ENCODE data around the gene AGMO. TPM values are rescaled to one million over a fixed set of nuclear protein-coding genes. Genes with fewer than 3 reads are reported as not detected.
"Not testable (repeated sequence)": the region's sequence is repeated elsewhere in the genome, so short reads cannot be mapped to it uniquely, and the experiment has no call there.

Gene AGMO
- total RNA-seq, 1 donor from 2014 or later = 1.2 TPM

- H3K27ac Mint-ChIP-seq (ENCODE audit: unreplicated experiment) = no peak overlapping the region
Measured at GRCh38 chr7:15554744-15555143, 7.1 kb downstream of the AGMO start.

DNA sequence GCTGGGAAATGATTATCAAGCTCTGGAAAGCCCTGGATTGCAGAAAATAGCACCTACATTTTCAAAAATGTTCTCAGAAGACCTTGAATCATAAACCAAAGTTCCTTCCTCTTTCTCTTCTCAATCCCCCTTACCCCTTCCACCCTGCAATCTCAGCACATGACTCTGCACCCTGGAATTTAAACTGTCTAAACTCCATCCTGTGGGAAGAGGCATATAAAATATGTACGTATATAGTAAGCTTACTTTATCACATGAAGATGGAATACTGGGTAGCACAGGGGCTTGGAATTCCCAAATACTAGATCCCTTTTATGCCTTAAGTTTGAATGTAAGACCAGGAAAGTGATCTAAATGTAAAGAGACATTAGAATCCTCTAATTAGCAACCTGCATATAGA lies 7.7 kb downstream of the AGMO start:
- Mint-ChIP-seq H3K27me3 (ENCODE audit: unreplicated experiment) (no peaks in the 10 kb centered on the region), H3K4me3 (ENCODE audit: unreplicated experiment) (no peak overlapping the region), H3K27ac (ENCODE audit: unreplicated experiment) (no peak overlapping the region), H3K9me3 (ENCODE audit: unreplicated experiment) (no peaks in the 10 kb centered on the region), H3K4me1 (ENCODE audit: low read depth, unreplicated experiment) (peaks cover 15% of the 10 kb centered on the region), H3K36me3 (ENCODE audit: unreplicated experiment) (no peaks in the 10 kb centered on the region)
- no peak for DNase-seq
- TF ChIP-seq, protein P1, sequence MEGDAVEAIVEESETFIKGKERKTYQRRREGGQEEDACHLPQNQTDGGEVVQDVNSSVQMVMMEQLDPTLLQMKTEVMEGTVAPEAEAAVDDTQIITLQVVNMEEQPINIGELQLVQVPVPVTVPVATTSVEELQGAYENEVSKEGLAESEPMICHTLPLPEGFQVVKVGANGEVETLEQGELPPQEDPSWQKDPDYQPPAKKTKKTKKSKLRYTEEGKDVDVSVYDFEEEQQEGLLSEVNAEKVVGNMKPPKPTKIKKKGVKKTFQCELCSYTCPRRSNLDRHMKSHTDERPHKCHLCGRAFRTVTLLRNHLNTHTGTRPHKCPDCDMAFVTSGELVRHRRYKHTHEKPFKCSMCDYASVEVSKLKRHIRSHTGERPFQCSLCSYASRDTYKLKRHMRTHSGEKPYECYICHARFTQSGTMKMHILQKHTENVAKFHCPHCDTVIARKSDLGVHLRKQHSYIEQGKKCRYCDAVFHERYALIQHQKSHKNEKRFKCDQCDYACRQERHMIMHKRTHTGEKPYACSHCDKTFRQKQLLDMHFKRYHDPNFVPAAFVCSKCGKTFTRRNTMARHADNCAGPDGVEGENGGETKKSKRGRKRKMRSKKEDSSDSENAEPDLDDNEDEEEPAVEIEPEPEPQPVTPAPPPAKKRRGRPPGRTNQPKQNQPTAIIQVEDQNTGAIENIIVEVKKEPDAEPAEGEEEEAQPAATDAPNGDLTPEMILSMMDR (IDR thresholded peaks at IDR 0.05; ENCODE audit: partially characterized antibody, unreplicated experiment) = no peak

More at GRCh38 chr7:15554744-15555143, 7.1 kb downstream of the AGMO start:
- Mint-ChIP-seq H3K4me3 (ENCODE audit: unreplicated experiment) (no peak overlapping the region), H3K4me1 (ENCODE audit: low read depth, unreplicated experiment) (peaks cover 15% of the 10 kb centered on the region), H3K9me3 (ENCODE audit: unreplicated experiment) (no peaks in the 10 kb centered on the region), H3K36me3 (ENCODE audit: unreplicated experiment) (no peaks in the 10 kb centered on the region), H3K27me3 (ENCODE audit: unreplicated experiment) (no peaks in the 10 kb centered on the region)
- no peak for DNase-seq
- TF ChIP-seq, protein P1 (IDR thresholded peaks at IDR 0.05; ENCODE audit: partially characterized antibody, unreplicated experiment) = no peak

GRCh38 chr7:15547320-15547719 lies 14.5 kb downstream of the AGMO start:
- H3K4me1 Mint-ChIP-seq (ENCODE audit: low read depth, unreplicated experiment); H3K36me3 Mint-ChIP-seq (ENCODE audit: unreplicated experiment); H3K9me3 Mint-ChIP-seq (ENCODE audit: unreplicated experiment); DNase-seq; H3K27me3 Mint-ChIP-seq (ENCODE audit: unreplicated experiment): not testable (repeated sequence)
- H3K27ac Mint-ChIP-seq (ENCODE audit: unreplicated experiment) = peak overlapping the region; percentile 60
- H3K4me3 Mint-ChIP-seq (ENCODE audit: unreplicated experiment) = peak overlapping the region; percentile 54

DNA sequence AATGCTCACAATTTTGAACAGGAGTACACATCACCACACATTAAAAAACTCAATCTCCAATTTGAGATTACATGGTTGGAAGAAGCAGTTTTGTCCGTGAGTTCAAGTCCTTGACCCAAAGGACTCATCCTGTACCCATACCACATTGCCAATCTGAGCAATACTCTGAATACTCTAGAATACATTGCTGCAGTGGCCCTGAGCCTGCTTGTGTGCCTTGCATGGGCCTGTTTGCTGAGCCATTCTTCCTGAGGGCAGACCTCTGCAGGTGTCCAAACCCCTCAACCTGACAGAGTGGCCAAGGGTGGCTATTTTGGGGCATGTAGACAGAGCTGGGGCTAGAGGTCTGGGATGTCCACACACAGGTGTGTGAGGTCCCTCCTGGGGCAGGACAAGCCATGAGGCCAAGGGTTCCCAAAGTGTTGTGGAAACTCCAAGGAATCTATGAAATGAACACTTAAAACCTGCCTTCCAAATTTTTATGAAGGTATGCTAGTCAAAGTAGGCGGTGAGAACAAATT lies 15.5 kb downstream of the AGMO start:
- H3K27me3 Mint-ChIP-seq (ENCODE audit: unreplicated experiment) = no peaks in the 10 kb centered on the region
- H3K36me3 Mint-ChIP-seq (ENCODE audit: unreplicated experiment) = peaks cover 5% of the 10 kb centered on the region
- no peaks in the 10 kb centered on the region for H3K4me1 Mint-ChIP-seq (ENCODE audit: low read depth, unreplicated experiment)
- peaks cover 2% of the 10 kb centered on the region for H3K9me3 Mint-ChIP-seq (ENCODE audit: unreplicated experiment)
- H3K27ac Mint-ChIP-seq (ENCODE audit: unreplicated experiment) = no peak overlapping the region
- H3K4me3 Mint-ChIP-seq (ENCODE audit: unreplicated experiment) = no peak overlapping the region
- TF ChIP-seq, protein P1 (IDR thresholded peaks at IDR 0.05; ENCODE audit: partially characterized antibody, unreplicated experiment) = no peak
- no peak for DNase-seq

GRCh38 chr7:15544050-15544449 lies 17.8 kb downstream of the AGMO start:
- H3K36me3 Mint-ChIP-seq (ENCODE audit: unreplicated experiment) = peaks cover 5% of the 10 kb centered on the region
- DNase-seq = no peak
- TF ChIP-seq, protein P1 (IDR thresholded peaks at IDR 0.05; ENCODE audit: partially characterized antibody, unreplicated experiment) = no peak
- no peaks in the 10 kb centered on the region for H3K27me3 Mint-ChIP-seq (ENCODE audit: unreplicated experiment)
- H3K4me1 Mint-ChIP-seq (ENCODE audit: low read depth, unreplicated experiment) = no peaks in the 10 kb centered on the region
- no peak overlapping the region for H3K27ac Mint-ChIP-seq (ENCODE audit: unreplicated experiment)
- H3K4me3 Mint-ChIP-seq (ENCODE audit: unreplicated experiment) = no peak overlapping the region
- H3K9me3 Mint-ChIP-seq (ENCODE audit: unreplicated experiment) = peaks cover 2% of the 10 kb centered on the region

Data from glutamatergic neuron (in vitro differentiated cells).